Measurements from ENCODE around the gene VPS26C.

Gene VPS26C

GRCh38 chr21:37231249-37231645, 35.9 kb downstream of the VPS26C start:
- H3F3A ChIP-seq (ENCODE audit: insufficient read depth): no peaks in the 10 kb centered on the region
- H3K27me3 ChIP-seq (ENCODE audit: low read length): no peaks in the 10 kb centered on the region
- no peaks in the 10 kb centered on the region for H3K9me3 ChIP-seq (ENCODE audit: insufficient read depth, low read length)
- no peak overlapping the region for H3K9ac ChIP-seq (ENCODE audit: low read length)
- no peaks in the 10 kb centered on the region for H3K9me2 ChIP-seq (replicated peaks; ENCODE audit: insufficient read depth, low read length)
- no peak for TF ChIP-seq CTCF (IDR thresholded peaks at IDR 0.05; ENCODE audit: insufficient read depth, low read length, poor library complexity, severe bottlenecking)
- TF ChIP-seq EZH2phosphoT487 (conservative IDR thresholded peaks at IDR 0.05; ENCODE audit: low read length): no peak
- H3K79me2 ChIP-seq (ENCODE audit: insufficient read depth, low read length): peaks cover 15% of the 10 kb centered on the region; the same call in 1 of the 2 replicates
- H3K4me3 ChIP-seq (ENCODE audit: insufficient read depth, low read length, poor library complexity, severe bottlenecking): no peak overlapping the region
- H3K36me3 ChIP-seq (ENCODE audit: low read length): peaks cover 16% of the 10 kb centered on the region; the same call in 1 of the 2 replicates
- H2AFZ ChIP-seq (ENCODE audit: low read depth, low read length, severe bottlenecking): no peak overlapping the region
- H4K20me1 ChIP-seq (ENCODE audit: low read depth, low read length): peaks cover 4% of the 10 kb centered on the region; the same call in 1 of the 2 replicates
- no peak overlapping the region for H3K4me2 ChIP-seq (ENCODE audit: low read depth, low read length, poor library complexity, severe bottlenecking)
- no peak overlapping the region for H3K27ac ChIP-seq (ENCODE audit: low read depth, low read length)

GRCh38 chr21:37230632-37231248, 36.4 kb downstream of the VPS26C start:
- Histone ChIP-seq H3K27ac (ENCODE audit: low read depth, low read length) (no peak overlapping the region), H3K4me3 (ENCODE audit: insufficient read depth, low read length, poor library complexity, severe bottlenecking) (no peak overlapping the region), H3K79me2 (ENCODE audit: insufficient read depth, low read length) (peaks cover 19% of the 10 kb centered on the region; the same call in 1 of the 2 replicates), H3K9ac (ENCODE audit: low read length) (no peak overlapping the region), H2AFZ (ENCODE audit: low read depth, low read length, severe bottlenecking) (no peak overlapping the region), H4K20me1 (ENCODE audit: low read depth, low read length) (peaks cover 4% of the 10 kb centered on the region; the same call in 1 of the 2 replicates), H3K4me2 (ENCODE audit: low read depth, low read length, poor library complexity, severe bottlenecking) (no peak overlapping the region), H3K9me2 (replicated peaks; ENCODE audit: insufficient read depth, low read length) (no peaks in the 10 kb centered on the region), H3K27me3 (ENCODE audit: low read length) (no peaks in the 10 kb centered on the region), H3F3A (ENCODE audit: insufficient read depth) (no peaks in the 10 kb centered on the region), H3K9me3 (ENCODE audit: insufficient read depth, low read length) (no peaks in the 10 kb centered on the region), H3K36me3 (ENCODE audit: low read length) (peaks cover 12% of the 10 kb centered on the region; the same call in 1 of the 2 replicates)
- no peak for TF ChIP-seq EZH2phosphoT487 (conservative IDR thresholded peaks at IDR 0.05; ENCODE audit: low read length)
- no peak for TF ChIP-seq CTCF (IDR thresholded peaks at IDR 0.05; ENCODE audit: insufficient read depth, low read length, poor library complexity, severe bottlenecking)

GRCh38 chr21:37228003-37228400, 39.1 kb downstream of the VPS26C start:
- H3K79me2 ChIP-seq (ENCODE audit: insufficient read depth, low read length): peaks cover 43% of the 10 kb centered on the region
- TF ChIP-seq CTCF (IDR thresholded peaks at IDR 0.05; ENCODE audit: insufficient read depth, low read length, poor library complexity, severe bottlenecking) (no peak), EZH2phosphoT487 (conservative IDR thresholded peaks at IDR 0.05; ENCODE audit: low read length) (no peak)
- no peaks in the 10 kb centered on the region for H3K27me3 ChIP-seq (ENCODE audit: low read length)
- no peak overlapping the region for H3K4me2 ChIP-seq (ENCODE audit: low read depth, low read length, poor library complexity, severe bottlenecking)
- H2AFZ ChIP-seq (ENCODE audit: low read depth, low read length, severe bottlenecking): no peak overlapping the region
- H3K9me3 ChIP-seq (ENCODE audit: insufficient read depth, low read length): no peaks in the 10 kb centered on the region
- H3K27ac ChIP-seq (ENCODE audit: low read depth, low read length): no peak overlapping the region
- H3F3A ChIP-seq (ENCODE audit: insufficient read depth): peaks cover 10% of the 10 kb centered on the region
- peaks cover 4% of the 10 kb centered on the region; the same call in 1 of the 2 replicates for H4K20me1 ChIP-seq (ENCODE audit: low read depth, low read length)
- H3K9me2 ChIP-seq (replicated peaks; ENCODE audit: insufficient read depth, low read length): no peaks in the 10 kb centered on the region
- peaks cover 17% of the 10 kb centered on the region; the same call in 1 of the 2 replicates for H3K36me3 ChIP-seq (ENCODE audit: low read length)
- no peak overlapping the region for H3K4me3 ChIP-seq (ENCODE audit: insufficient read depth, low read length, poor library complexity, severe bottlenecking)
- H3K9ac ChIP-seq (ENCODE audit: low read length): no peak overlapping the region
